HepG2 (cell line): ENCODE data around the gene PTPN13.

ENCODE experiments used
- JUN ChIP-seq: sonication (generic); formaldehyde crosslinking; IDR thresholded peaks from 2 replicates; pipeline ENCODE4 v1.4.0; 2020; ENCODE audit warnings: mild to moderate bottlenecking, missing genetic modification reagents
- NFIC ChIP-seq: IDR thresholded peaks from 2 replicates; pipeline ENCODE4 v1.6.1; 2012; ENCODE audit warnings: mild to moderate bottlenecking, low read length, inconsistent platforms
- NR2C2 ChIP-seq: sonication (generic); formaldehyde crosslinking; IDR thresholded peaks from 2 replicates; pipeline ENCODE4 v1.4.0; 2020; ENCODE audit warnings: missing genetic modification reagents, mild to moderate bottlenecking, moderate library complexity, borderline replicate concordance
- POLR2AphosphoS5 ChIP-seq: IDR thresholded peaks from 2 replicates; pipeline ENCODE4 v1.6.1; 2012; ENCODE audit warnings: low read depth, low read length
- PRDM15 ChIP-seq: sonication (generic); formaldehyde crosslinking; IDR thresholded peaks from 2 replicates; pipeline ENCODE4 v1.4.0; 2020; ENCODE audit warnings: missing genetic modification reagents
- USF2 ChIP-seq, 2 experiments: sonication (generic) in 1 of 2; formaldehyde crosslinking in 1 of 2; IDR thresholded peaks; 2 replicates each; pipeline versions ENCODE4 v1.5.1 to v1.6.1; 2011 to 2020; ENCODE audit warnings: borderline replicate concordance in 1 of 2, low read depth in 1 of 2, low read length in 1 of 2, mild to moderate bottlenecking in 1 of 2, missing genetic modification reagents in 1 of 2, moderate library complexity in 1 of 2
- ZNF224 ChIP-seq: sonication (generic); formaldehyde crosslinking; IDR thresholded peaks from 2 replicates; pipeline ENCODE4 v1.5.0; 2020; ENCODE audit warnings: mild to moderate bottlenecking, missing genetic modification reagents
- TF ChIP-seq, protein P1 (sequence below): sonication (generic); formaldehyde crosslinking; IDR thresholded peaks from 2 replicates; pipeline ENCODE4 v1.8.0; 2022; ENCODE audit warnings: missing genetic modification reagents, mild to moderate bottlenecking, moderate library complexity, borderline replicate concordance

GRCh38 chr4:86661418-86661817, 67.3 kb downstream of the PTPN13 start:
- TF ChIP-seq ZNF224 (no peak), JUN (CRISPR knock-in tag) (no peak), POLR2AphosphoS5 (no peak), NFIC (no peak), NR2C2 (CRISPR knock-in tag) (no peak), USF2 (IDR thresholded peaks at IDR 0.05; ENCODE audit: low read depth, low read length) (no peak), USF2 (CRISPR knock-in tag; IDR thresholded peaks at IDR 0.05; ENCODE audit: borderline replicate concordance) (no peak), PRDM15 (CRISPR knock-in tag) (no peak)
- TF ChIP-seq, protein P1, sequence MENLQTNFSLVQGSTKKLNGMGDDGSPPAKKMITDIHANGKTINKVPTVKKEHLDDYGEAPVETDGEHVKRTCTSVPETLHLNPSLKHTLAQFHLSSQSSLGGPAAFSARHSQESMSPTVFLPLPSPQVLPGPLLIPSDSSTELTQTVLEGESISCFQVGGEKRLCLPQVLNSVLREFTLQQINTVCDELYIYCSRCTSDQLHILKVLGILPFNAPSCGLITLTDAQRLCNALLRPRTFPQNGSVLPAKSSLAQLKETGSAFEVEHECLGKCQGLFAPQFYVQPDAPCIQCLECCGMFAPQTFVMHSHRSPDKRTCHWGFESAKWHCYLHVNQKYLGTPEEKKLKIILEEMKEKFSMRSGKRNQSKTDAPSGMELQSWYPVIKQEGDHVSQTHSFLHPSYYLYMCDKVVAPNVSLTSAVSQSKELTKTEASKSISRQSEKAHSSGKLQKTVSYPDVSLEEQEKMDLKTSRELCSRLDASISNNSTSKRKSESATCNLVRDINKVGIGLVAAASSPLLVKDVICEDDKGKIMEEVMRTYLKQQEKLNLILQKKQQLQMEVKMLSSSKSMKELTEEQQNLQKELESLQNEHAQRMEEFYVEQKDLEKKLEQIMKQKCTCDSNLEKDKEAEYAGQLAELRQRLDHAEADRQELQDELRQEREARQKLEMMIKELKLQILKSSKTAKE = no peak
